Brain microvascular endothelial cell (primary cell): ENCODE results near the gene NPEPPS.

Experiments
- DNase-seq: peaks from one replicate; pipeline ENCODE4 v3.0.0-alpha.2; 2020
- H3K27ac ChIP-seq: fragments of 250-450 bp; sonication (Bioruptor Pico); 2 replicates; pipeline ENCODE4 v1.5.1; 2020; ENCODE audit warnings: mild to moderate bottlenecking, moderate library complexity
- H3K27me3 ChIP-seq: fragments of 250-450 bp; sonication (Bioruptor Pico); replicated peaks from 2 replicates; pipeline ENCODE4 v1.5.1; 2020; ENCODE audit warnings: mild to moderate bottlenecking
- H3K36me3 ChIP-seq: fragments of 250-450 bp; sonication (Bioruptor Pico); replicated peaks from 2 replicates; pipeline ENCODE4 v1.5.1; 2020; ENCODE audit warnings: mild to moderate bottlenecking
- H3K4me3 ChIP-seq: 2 replicates; pipeline ENCODE4 v1.5.1; 2011; ENCODE audit warnings: low read depth, mild to moderate bottlenecking, control low read depth, low read length, moderate library complexity
- in situ Hi-C: cut with HindIII; loops from 2 replicates; pipeline ENCODE4 v1.10.0; 2017; ENCODE audit warnings: low sequenced_read_pairs, low pct_ligation_motif_present
- TF ChIP-seq, protein P1 (sequence below): IDR thresholded peaks from 2 replicates; pipeline ENCODE4 v1.5.1; 2011; ENCODE audit warnings: low read depth, mild to moderate bottlenecking, moderate library complexity, low read length, control low read depth, inconsistent platforms; ENCODE audit errors: missing control alignments

The NPEPPS gene

DNA sequence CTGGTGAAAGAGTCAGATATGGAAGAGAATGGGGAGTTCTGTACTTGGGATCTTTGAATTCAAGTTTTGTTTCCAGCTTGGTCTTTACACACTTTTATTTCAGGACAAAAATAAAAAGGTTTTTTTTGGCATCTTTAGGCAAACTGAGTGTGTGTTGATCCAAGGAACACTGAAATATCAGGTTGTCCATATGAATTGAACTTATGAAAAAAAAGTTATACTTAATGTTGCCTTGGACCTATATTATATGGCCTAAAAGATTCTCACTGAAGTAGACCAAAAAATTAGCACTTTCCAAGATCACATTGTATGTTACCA, 133.7 kb downstream of the NPEPPS start:
- TF ChIP-seq, protein P1, sequence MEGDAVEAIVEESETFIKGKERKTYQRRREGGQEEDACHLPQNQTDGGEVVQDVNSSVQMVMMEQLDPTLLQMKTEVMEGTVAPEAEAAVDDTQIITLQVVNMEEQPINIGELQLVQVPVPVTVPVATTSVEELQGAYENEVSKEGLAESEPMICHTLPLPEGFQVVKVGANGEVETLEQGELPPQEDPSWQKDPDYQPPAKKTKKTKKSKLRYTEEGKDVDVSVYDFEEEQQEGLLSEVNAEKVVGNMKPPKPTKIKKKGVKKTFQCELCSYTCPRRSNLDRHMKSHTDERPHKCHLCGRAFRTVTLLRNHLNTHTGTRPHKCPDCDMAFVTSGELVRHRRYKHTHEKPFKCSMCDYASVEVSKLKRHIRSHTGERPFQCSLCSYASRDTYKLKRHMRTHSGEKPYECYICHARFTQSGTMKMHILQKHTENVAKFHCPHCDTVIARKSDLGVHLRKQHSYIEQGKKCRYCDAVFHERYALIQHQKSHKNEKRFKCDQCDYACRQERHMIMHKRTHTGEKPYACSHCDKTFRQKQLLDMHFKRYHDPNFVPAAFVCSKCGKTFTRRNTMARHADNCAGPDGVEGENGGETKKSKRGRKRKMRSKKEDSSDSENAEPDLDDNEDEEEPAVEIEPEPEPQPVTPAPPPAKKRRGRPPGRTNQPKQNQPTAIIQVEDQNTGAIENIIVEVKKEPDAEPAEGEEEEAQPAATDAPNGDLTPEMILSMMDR = no peak
- H3K36me3 ChIP-seq = peaks cover 87% of the 10 kb centered on the region
- no peaks in the 10 kb centered on the region for H3K27me3 ChIP-seq
- no peak for DNase-seq
- no peak overlapping the region for H3K27ac ChIP-seq
- no peak overlapping the region for H3K4me3 ChIP-seq
- in situ Hi-C loops = no loop called here

DNA sequence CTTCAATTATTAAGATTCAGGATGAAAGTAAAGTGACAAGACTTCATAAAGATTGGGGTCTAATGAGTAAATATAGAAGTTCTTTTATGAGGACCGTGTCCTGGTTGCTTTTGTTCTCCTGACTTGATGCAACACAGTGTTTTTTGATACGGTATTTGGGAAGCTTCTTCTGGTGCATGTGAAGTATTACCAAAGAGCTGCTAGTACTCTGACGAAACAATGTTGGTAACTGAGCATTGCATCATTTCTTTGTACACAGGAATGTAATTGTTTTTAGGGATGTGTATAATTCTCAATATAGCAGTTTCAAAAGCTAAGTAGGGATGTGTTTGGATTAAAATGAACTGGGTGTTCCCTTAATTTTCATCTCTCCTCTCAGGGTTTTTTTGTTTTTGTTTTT, 134.7 kb downstream of the NPEPPS start:
- peaks cover 89% of the 10 kb centered on the region for H3K36me3 ChIP-seq
- TF ChIP-seq, protein P1 = no peak
- H3K27ac ChIP-seq = no peak overlapping the region
- no peak for DNase-seq
- H3K27me3 ChIP-seq = no peaks in the 10 kb centered on the region
- in situ Hi-C loops = no loop called here
- H3K4me3 ChIP-seq = no peak overlapping the region

DNA sequence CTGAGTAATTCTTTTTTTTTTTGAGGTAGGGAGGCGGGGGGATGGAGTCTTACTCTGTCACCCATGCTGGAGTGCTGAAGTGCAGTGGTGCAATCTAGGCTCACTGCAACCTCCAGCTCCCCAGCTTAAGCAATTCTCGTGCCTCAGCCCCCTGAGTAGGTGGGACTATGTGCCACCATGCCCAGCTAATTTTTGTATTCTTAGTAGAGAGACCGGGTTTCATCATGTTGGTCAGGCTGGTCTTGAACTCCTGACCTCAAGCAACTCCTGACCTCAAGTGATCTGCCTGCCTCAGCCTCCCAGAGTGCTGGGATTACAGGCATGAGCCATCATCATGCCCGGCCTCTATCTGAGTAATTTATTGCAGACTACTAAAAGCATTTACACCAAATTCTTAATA, 138.2 kb downstream of the NPEPPS start:
- in situ Hi-C loops = no loop called here
- no peak for DNase-seq
- Histone ChIP-seq H3K27me3 (no peaks in the 10 kb centered on the region), H3K27ac (no peak overlapping the region), H3K4me3 (no peak overlapping the region), H3K36me3 (peaks cover 92% of the 10 kb centered on the region)
- TF ChIP-seq, protein P1 = no peak

DNA sequence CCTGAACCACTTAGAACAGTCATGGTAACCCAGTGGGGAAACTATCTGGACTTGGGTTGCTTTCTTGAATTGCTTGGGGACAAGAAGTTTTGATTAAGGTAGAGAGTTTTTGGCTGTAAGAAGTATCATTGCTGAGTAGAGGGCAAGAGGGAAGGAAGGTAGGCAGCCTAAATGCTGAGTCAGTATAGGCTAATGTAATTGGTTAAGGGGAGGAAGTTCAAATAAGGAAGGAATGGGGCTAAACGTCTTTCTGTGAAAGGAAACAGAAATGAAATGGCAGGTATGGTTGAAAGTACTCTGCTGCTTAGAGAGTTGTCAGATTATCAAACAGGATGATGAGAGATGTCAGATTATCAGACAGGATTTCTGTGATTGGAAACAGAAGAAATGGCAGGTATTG, 139.2 kb downstream of the NPEPPS start:
- no peak overlapping the region for H3K27ac ChIP-seq
- in situ Hi-C loops = no loop called here
- no peaks in the 10 kb centered on the region for H3K27me3 ChIP-seq
- no peak overlapping the region for H3K4me3 ChIP-seq
- DNase-seq = no peak
- H3K36me3 ChIP-seq = peaks cover 92% of the 10 kb centered on the region
- TF ChIP-seq, protein P1 = no peak
